ENCODE measurements around the gene KIF5B. TPM values are rescaled to one million over a fixed set of nuclear protein-coding genes. Genes with fewer than 3 reads are reported as not detected.

KIF5B gene
- total and polyA plus RNA-seq, 4 donors, result 37.6 to 121 (median 68.0) TPM

- Histone ChIP-seq H3K4me1 (ENCODE audit: control insufficient read depth in 5 of 5, insufficient read depth in 5 of 5, low read length in 5 of 5) (peaks cover 0 to 14% (median 0%) of the 10 kb centered on the region in 5 donors), H3K36me3 (ENCODE audit: control insufficient read depth in 4 of 4, insufficient read depth in 4 of 4, low read length in 4 of 4) (no peaks in the 10 kb centered on the region), H3K9ac (ENCODE audit: insufficient read depth in 1 of 2, low read length in 2 of 2) (no peak overlapping the region), H3K9me3 (ENCODE audit: control insufficient read depth in 4 of 4, insufficient read depth in 3 of 4, low read length in 3 of 4) (peaks cover 0 to 2% (median 0%) of the 10 kb centered on the region in 4 donors), H3K4me3 (no peak overlapping the region), H3K27me3 (ENCODE audit: control insufficient read depth in 3 of 3, insufficient read depth in 3 of 3, low read length in 2 of 3) (no peaks in the 10 kb centered on the region), H3K27ac (ENCODE audit: low read depth in 1 of 2, low read length in 1 of 2) (no peak overlapping the region)
- no peak for TF ChIP-seq CTCF (IDR thresholded peaks at IDR 0.05; ENCODE audit: control extremely low read depth, extremely low read depth)
- no peak for DNase-seq
- 35 to 40% methylated on average over 3 of the region's 3 CpGs for WGBS, 2 donors
- no peak for ATAC-seq (ENCODE audit: insufficient read depth, low FRiP score)
These were observed 96.6 kb downstream of the KIF5B start for GRCh38 chr10:31959461-31960173.

Small RNAs within 50 kb of the gene (small RNA-seq; reads per million reads assigned to genes)
- gene RF00019 (ENCODE audit: low replicate concordance) (not detected), gene RN7SL825P (ENCODE audit: low replicate concordance) (not detected)

Other genes with a start within 250 kb of the KIF5B start
- gene ARHGAP12, start 127.6 kb downstream of the KIF5B start, total RNA-seq, result 10 to 100 TPM; 23.1 to 66.0 TPM
- gene ARHGAP12, start 127.6 kb downstream of the KIF5B start, polyA plus RNA-seq, result 10 to 100 TPM in 1 of 2 donors, 1 to 10 TPM in 1; 8.6 to 31.0 TPM

Measured in lung (tissue), 13 donors.